Glutamatergic neuron (in vitro differentiated cells): ENCODE measurements around the gene OR4D1. TPM values are rescaled to one million over a fixed set of nuclear protein-coding genes. Genes with fewer than 3 reads are reported as not detected.
"Not testable (repeated sequence)": the region's sequence is repeated elsewhere in the genome, so short reads cannot be mapped to it uniquely, and the experiment has no call there.

ENCODE experiments used
- DNase-seq: peaks from one replicate; pipeline ENCODE4 v3.0.0; 2022
- H3K27ac Mint-ChIP-seq: one replicate; pipeline ENCODE4 v1.8.0; 2020; ENCODE audit warnings: mild to moderate bottlenecking, mixed read lengths, inconsistent platforms; ENCODE audit not compliant: unreplicated experiment
- H3K27me3 Mint-ChIP-seq: one replicate; pipeline ENCODE4 v1.8.0; 2020; ENCODE audit warnings: mild to moderate bottlenecking, moderate library complexity, mixed read lengths, inconsistent platforms; ENCODE audit not compliant: unreplicated experiment
- H3K36me3 Mint-ChIP-seq: one replicate; pipeline ENCODE4 v1.8.0; 2020; ENCODE audit warnings: mild to moderate bottlenecking, mixed read lengths, inconsistent platforms; ENCODE audit not compliant: unreplicated experiment
- H3K4me1 Mint-ChIP-seq: one replicate; pipeline ENCODE4 v1.8.0; 2020; ENCODE audit warnings: mild to moderate bottlenecking, low read depth, mixed read lengths, inconsistent platforms; ENCODE audit not compliant: unreplicated experiment
- H3K4me3 Mint-ChIP-seq: one replicate; pipeline ENCODE4 v1.8.0; 2020; ENCODE audit warnings: mild to moderate bottlenecking, mixed read lengths, inconsistent platforms; ENCODE audit not compliant: unreplicated experiment
- H3K9me3 Mint-ChIP-seq: one replicate; pipeline ENCODE4 v1.8.0; 2020; ENCODE audit warnings: mild to moderate bottlenecking, moderate library complexity, mixed read lengths, inconsistent platforms; ENCODE audit not compliant: unreplicated experiment
- CTCF ChIP-seq: fragments of 200-600 bp; sonication (generic); IDR thresholded peaks from one replicate; pipeline ENCODE4 v1.5.0; 2021; ENCODE audit not compliant: partially characterized antibody, unreplicated experiment
- total RNA-seq: library from RNA; stranded (reverse); fragmentation: NEBNext Ultra II Directional; extraction: Animal tissue kit (Norgen Biotek cat#: 25700); gene quantifications from one replicate; pipeline ENCODE4 v1.2.1, GENCODE V29; 2021; ENCODE audit not compliant: unreplicated experiment

The OR4D1 gene
- total RNA-seq, 1 donor from 2014 or later = not detected

- H3K4me3 Mint-ChIP-seq = no peak overlapping the region
- no peaks in the 10 kb centered on the region for H3K4me1 Mint-ChIP-seq
- peaks cover 3% of the 10 kb centered on the region for H3K9me3 Mint-ChIP-seq
- H3K36me3 Mint-ChIP-seq = peaks cover 5% of the 10 kb centered on the region
- H3K27ac Mint-ChIP-seq = no peak overlapping the region
- H3K27me3 Mint-ChIP-seq = no peaks in the 10 kb centered on the region
- DNase-seq = no peak
- no peak for TF ChIP-seq CTCF
These were observed 11.4 kb upstream of the OR4D1 start for GRCh38 chr17:58136669-58137279.

GRCh38 chr17:58141505-58141904, 6.7 kb upstream of the OR4D1 start:
- H3K36me3 Mint-ChIP-seq = peaks cover 16% of the 10 kb centered on the region
- no peak for DNase-seq
- H3K27ac Mint-ChIP-seq = no peak overlapping the region
- H3K27me3 Mint-ChIP-seq = peaks cover 4% of the 10 kb centered on the region
- peaks cover 6% of the 10 kb centered on the region for H3K9me3 Mint-ChIP-seq
- H3K4me1 Mint-ChIP-seq = no peaks in the 10 kb centered on the region
- H3K4me3 Mint-ChIP-seq = no peak overlapping the region
- TF ChIP-seq CTCF = no peak

- not testable (repeated sequence) for H3K27ac Mint-ChIP-seq, H3K4me1 Mint-ChIP-seq, H3K9me3 Mint-ChIP-seq, H3K4me3 Mint-ChIP-seq, H3K27me3 Mint-ChIP-seq, DNase-seq
- H3K36me3 Mint-ChIP-seq = peaks cover 16% of the 10 kb centered on the region
These were observed 4.8 kb upstream of the OR4D1 start for GRCh38 chr17:58143335-58143734.

DNA sequence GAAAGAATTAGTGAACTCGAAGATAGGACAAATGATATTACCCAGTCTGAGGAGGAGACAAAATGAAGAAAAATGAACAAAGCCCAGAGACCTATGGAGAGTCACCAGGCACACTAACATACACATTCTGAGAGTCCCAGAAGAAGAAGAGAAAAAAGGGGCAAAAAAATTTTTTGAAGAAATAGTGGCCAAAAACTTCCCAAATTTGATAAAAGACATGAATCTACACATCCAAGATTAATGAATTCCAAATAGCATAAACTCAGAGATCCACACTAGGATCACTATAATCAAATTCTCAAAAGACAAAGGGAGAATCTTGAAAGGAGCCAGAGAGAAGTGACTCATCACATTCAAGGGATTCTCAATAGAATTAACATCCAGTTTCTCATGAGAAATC, 3.4 kb upstream of the OR4D1 start:
- Mint-ChIP-seq H3K4me3 (no peak overlapping the region), H3K4me1 (no peaks in the 10 kb centered on the region), H3K9me3 (peaks cover 6% of the 10 kb centered on the region), H3K27ac (no peak overlapping the region), H3K36me3 (peaks cover 16% of the 10 kb centered on the region), H3K27me3 (peaks cover 4% of the 10 kb centered on the region)
- TF ChIP-seq CTCF = no peak
- no peak for DNase-seq

DNA sequence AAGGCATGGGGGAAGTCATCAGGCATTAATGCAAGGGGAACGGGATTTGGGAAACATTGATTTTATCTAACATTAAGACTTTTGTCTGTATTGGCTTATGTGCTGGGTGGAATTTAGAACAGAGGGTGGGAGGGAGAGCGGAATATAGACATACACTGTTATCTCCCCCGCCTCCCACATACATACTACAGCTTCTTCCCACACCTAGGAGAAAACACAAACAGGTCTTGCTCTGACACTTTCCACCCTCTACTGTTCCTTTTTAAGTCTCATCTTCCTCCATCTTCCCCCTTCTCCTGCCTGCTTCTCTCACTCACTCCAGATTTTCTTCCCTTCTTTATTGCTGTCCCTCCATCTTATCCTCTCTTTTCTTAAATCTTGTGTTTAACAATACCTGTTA, 425 bp downstream of the OR4D1 start:
- peaks cover 6% of the 10 kb centered on the region for H3K27me3 Mint-ChIP-seq
- H3K9me3 Mint-ChIP-seq = peaks cover 3% of the 10 kb centered on the region
- H3K4me3 Mint-ChIP-seq = no peak overlapping the region
- no peak for DNase-seq
- no peak overlapping the region for H3K27ac Mint-ChIP-seq
- no peaks in the 10 kb centered on the region for H3K4me1 Mint-ChIP-seq
- H3K36me3 Mint-ChIP-seq = peaks cover 12% of the 10 kb centered on the region
- no peak for TF ChIP-seq CTCF

DNA sequence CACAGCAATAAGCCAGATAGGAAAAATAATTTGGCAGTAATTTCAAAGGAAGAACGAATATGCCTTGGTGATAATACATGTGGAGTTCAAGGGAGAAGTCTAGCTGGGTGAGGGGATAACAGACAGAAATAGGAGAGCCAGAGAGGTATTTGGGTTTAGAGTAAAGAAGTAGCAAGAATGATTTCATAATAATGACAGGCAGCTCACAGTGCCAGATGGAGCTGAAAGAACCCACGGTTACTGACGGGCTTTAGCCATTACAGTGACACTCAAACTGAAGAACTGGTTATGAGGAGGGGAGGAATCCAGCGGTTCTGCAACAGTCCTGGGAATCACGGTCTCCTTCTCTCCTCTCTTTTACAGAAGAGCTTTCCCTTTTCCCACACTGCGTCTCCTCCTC, 2.2 kb downstream of the OR4D1 start:
- Mint-ChIP-seq H3K4me3 (no peak overlapping the region), H3K9me3 (no peaks in the 10 kb centered on the region), H3K4me1 (no peaks in the 10 kb centered on the region), H3K27me3 (peaks cover 2% of the 10 kb centered on the region), H3K36me3 (peaks cover 5% of the 10 kb centered on the region), H3K27ac (no peak overlapping the region)
- TF ChIP-seq CTCF = no peak
- no peak for DNase-seq
